Anterior cingulate cortex (tissue), 58 donors: Measurements from ENCODE around the gene TLK2.
"Not testable (repeated sequence)": the region's sequence is repeated elsewhere in the genome, so short reads cannot be mapped to it uniquely, and the experiment has no call there.

Experiments
- DNase-seq, 58 donors: peaks; one replicate each; lab custom pipeline; 2025; lab: John Stamatoyannopoulos, UW

Gene TLK2

DNA sequence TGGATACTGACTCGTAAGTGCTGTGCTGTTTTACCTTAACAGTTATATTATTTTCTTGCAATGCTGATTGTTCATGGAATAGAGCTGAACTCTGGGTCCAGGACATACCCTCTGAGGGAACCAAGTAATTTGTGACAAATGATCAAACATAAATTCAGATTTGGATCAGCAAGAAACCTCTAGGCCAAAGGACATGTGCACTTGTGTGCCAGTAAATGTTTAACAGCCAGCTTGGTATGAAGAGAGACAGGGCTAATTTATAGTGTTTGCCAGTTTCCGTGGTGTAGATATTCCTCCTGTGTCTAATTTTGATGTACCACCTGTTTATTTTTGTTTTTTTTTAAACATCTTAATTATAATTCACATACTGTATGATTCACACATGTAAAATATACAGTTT, 118.0 kb downstream of the TLK2 start:
- DNase-seq = no peak

- no peak for DNase-seq
These were observed 118.5 kb downstream of the TLK2 start for GRCh38 chr17:62597150-62597549.

- DNase-seq = no peak
These were observed 119.3 kb downstream of the TLK2 start for GRCh38 chr17:62597920-62598319.

DNA sequence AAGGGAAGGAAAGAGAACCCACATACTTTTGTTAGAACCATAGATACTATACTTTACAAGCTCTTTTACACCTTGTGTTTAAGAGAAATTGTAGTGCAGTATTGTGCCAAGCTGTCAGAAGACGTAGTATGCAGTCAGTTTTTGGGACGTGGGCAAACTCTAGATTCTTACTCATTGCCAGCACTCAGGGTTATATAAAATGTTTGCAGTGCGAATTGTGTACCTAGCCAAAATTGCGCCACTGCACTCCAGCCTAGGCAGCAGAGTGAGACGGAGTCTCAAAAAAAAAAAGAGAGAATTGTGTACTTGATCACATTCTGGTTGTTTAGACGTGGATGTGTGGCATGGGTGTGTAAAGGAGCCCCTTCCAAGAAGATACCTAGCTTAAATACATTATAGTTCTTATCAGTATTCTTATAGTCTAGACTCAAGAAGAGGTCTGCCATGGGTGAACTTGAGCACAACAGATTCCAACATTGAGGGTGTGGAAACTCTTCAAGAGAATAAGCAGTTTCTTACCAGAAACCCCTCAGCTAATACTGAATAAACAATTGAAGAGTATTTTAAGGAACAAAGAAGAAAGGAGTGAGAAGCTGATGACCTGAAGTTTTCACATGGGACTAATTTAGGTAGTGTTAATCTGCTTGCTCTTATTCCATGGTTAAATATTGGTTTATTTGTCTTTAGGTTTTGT, 121.5 kb downstream of the TLK2 start:
- DNase-seq = no peak

DNA sequence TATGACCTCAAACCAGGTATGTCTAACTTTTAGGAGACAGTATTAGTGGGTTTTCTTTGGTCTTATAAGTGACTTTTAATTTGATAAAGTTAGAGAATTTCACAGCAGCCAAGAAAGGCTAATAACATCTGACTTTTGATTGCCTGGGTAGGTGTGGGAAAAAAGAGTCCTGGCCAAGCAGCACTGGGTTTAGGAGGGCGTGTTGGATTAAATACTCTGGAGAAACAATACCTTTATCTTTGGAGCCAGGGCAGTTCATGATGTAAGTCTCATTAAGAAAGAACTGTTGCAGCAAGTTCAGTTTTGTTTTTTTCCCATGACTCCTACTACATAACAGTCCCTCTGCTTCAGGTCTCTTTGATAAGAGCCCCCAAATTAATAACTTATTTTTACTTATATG, 122.2 kb downstream of the TLK2 start:
- no peak for DNase-seq

GRCh38 chr17:62601471-62601870, 122.8 kb downstream of the TLK2 start:
- no peak for DNase-seq

- not testable (repeated sequence) for DNase-seq
These were observed 125.2 kb downstream of the TLK2 start for GRCh38 chr17:62603783-62604182.

DNA sequence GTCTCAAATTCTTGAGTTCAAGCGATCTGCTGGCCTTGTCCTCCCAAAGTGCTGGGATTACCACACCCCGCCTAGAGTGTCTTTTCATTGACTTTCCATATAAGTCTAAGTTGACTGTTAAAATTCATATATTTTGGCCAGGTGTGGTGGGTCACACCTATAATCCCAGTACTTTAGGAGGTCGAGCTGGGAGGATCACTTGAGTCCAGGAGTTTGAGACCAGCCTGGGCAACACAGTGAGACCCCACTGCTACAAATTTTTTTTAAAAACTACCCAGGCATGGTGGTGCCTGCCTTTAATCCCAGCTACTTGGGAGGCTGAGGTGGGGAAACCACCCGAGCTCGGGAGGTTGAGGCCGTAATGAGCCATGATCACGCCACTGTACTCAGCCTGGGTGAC, 127.0 kb downstream of the TLK2 start:
- DNase-seq = no peak

DNA sequence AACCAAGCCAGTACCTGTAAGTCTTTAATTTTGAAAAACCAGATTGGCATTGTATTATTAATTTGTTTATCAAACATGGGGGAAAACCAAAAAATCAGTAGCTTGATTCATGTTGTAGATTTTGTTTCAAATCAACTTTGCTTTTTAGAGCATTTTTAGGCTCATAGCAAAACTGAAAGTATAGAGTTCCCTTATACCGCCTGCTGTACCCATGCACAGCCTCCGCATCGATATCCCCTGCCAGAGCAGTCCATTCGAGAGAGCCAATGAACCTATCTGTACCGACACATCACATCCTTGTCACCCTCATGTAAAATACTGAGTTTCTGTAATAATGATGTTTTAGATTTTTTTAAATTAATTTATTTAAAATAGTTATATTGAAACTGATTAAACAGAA, 132.7 kb downstream of the TLK2 start:
- no peak for DNase-seq

DNA sequence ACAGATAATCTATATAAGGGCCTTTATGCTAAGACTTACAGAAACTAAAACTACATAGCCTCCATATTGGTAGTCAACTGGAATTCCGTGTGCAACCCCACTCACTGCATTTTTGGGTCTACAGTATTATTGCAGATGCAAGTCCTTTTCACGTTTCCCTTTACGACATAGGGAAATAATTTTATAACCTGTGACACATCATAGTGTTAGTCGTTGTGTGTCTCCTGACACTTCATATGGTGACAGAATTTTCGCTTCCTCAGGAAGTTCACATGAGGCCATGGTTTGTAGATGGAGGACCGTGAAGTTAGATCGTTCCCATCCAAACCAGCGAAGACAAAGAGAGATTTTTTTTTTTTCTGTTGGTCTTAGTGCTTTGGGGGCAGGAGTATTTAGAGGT, 133.1 kb downstream of the TLK2 start:
- DNase-seq = no peak

- not testable (repeated sequence) for DNase-seq
These were observed 133.7 kb downstream of the TLK2 start for GRCh38 chr17:62612289-62612688.

DNA sequence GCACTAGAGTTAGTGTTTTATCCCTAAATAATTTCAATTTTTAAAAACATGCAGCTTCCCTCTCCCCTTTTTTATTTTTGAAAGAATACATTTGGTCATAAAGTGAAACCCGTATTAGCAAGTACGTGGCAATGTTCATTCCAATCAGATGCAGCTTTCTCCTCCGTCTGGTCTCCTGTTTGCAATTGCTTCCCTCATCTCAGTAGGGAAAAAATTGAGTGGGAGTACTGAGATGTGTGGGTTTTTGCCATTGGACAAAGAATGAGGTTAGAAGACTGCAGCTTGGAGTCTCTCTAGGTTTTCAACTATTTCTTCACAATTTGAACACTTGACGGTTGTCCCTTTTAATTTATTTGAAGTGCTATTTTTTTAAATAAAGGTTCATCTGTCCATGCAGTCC, 134.5 kb downstream of the TLK2 start:
- DNase-seq = peak in 1 of 58 donors; percentile 18

DNA sequence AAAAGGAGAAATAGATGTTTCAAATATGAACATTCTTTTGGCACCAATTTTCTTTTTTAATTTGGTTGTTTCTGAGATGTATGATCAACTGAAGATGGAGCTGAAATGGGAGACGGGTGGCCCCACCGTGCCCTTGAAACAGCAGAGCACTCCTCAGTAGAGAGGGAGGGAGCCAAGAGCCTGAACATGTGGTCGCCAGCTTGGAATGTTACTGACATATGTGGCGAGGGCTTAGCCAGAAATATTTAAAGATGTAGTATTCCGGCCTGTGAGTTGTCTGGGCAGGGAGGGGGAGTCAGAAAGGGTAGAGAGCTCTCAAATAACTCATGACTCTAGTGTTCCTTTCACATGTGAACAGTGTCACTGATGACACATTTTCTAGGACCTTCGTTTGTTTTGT, 135.5 kb downstream of the TLK2 start:
- peak in 5 of 58 donors; percentile 14 to 34 (median 17) for DNase-seq

DNA sequence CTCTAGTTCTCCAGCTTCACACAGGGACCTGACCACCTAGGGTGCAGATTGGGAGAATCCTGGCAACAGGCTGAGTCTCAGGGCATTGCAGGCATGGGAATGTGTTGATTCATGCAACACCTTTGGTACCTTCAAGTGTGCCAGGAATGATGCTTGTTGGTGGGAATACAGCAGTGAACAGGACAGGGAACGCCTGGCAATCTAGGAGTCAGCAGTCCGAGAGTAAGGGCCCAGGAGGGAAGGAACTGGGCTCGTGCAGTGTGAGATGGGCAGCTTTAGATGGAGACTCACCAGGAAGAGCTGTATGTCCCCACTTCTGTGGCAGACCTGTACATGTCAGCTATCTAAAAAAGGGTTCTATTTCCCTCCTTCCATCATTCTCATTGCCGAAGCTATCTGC, 136.9 kb downstream of the TLK2 start:
- DNase-seq = no peak

DNA sequence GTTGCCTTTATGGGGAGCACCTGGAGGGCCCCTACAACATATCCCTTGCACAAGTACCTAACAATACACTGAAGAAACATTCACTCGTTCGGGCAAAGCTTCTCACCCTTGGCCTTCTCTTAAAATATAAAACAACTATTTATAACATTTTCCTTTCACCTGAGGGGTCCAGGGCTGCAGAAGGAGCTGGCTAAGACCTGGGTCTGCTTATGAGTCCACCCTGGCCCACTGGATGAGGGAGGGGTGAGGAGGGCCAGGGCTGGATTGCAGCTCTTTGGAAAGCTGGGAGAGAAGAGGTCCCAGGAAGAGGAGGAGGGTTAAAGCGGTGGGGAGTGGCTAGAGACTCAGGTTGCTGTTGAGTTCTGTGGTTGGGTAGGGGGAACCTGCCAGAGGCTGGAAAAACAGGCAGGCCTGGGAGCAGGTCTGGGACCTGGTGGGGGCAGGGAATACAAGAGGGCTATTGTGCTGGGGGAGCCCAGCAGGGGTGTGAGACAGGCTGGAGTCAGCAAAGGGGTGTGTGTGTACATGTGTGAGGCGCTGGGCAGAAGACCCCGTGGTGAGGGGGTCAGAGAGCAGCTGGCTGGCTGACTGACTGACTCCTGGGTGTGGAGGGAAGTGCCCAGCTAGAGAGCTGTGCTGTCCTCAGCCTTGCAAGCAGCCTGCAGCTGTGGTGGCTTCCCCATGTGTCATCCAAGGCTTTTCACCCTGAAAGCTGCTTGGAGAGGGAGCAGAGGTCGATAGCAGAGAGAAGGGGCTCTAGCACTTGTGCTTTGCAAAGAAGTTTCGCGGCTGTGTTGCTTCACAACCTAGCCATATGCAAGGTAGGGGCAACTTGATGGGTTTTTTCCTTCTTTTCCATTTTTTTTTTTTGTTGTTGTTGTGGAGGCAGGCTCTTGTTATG, 138.6 kb downstream of the TLK2 start:
- no peak for DNase-seq

DNA sequence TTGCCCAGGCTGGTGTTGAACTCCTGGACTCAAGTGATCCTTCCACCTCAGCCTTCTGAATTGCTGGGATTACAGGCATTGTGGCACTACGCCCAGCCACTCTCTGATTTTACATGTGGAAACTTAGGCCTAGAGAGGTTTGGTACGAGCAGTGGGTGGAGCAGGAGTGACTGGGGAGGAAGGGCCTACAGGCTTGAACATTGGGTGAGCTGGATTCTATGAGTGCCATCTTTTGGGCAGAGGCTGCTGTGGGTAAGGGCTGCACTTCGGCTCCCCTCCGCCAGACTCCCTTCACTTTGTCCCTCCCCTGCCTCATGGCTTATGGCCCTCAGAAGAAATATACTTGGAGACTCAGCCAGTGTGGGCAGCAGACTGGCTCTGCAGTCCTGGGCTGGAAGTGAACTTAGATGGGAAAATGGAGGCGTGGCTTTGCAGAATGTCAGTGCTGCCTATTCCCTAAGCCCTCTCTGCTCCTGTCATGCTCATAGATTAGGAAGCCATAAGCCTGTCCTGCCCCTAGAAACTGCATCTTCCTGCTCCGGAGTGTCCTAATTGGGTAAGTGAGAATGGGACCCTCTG, 139.4 kb downstream of the TLK2 start:
- DNase-seq = no peak

- no peak for DNase-seq
These were observed 140.2 kb downstream of the TLK2 start for GRCh38 chr17:62618647-62619416.

GRCh38 chr17:62619417-62620155, 141.0 kb downstream of the TLK2 start:
- no peak for DNase-seq

- DNase-seq = no peak
These were observed 142.6 kb downstream of the TLK2 start for GRCh38 chr17:62621223-62621622.
